ENCODE results near the gene TBC1D10B.
"Not testable (repeated sequence)": the region's sequence is repeated elsewhere in the genome, so short reads cannot be mapped to it uniquely, and the experiment has no call there.

Gene TBC1D10B

DNA sequence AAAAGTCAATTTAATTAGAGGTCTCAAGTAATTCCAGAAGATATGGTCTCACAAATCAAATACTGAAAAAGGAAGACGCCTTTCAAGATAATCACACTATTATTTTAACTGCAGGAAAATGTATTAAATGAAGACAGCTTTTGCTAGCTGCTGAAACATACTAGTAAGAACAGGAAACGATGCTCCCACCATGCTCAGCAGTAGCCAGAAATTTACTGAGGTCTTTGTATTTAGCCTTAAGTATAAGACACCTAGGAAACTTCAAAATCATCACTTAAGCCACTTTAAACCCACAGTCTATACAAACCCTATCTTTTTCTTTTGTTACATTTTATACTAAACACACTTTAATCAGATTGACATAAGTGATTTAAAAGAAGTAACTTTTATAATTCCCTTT lies 51.6 kb downstream of the TBC1D10B start:
- not testable (repeated sequence) for DNase-seq

DNA sequence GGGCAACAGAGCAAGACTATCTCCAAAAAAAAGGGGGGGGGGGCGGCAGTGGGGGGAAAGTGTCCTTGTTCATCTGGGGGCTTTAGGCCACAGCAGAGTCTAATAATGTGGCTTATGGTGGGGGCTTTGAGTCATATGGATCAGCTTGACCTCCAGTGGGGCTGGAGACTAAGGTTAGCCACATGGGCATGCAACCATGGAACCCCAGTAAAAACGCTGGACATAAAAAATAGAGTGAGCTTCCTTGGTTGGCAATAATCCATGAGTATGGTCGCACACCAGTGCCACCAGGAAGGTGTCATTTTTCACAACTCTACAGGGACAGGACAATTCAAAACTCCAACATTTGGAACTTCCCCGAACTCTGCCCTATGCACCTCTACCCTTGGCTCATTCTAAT lies 59.4 kb downstream of the TBC1D10B start:
- DNase-seq: not testable (repeated sequence)

DNA sequence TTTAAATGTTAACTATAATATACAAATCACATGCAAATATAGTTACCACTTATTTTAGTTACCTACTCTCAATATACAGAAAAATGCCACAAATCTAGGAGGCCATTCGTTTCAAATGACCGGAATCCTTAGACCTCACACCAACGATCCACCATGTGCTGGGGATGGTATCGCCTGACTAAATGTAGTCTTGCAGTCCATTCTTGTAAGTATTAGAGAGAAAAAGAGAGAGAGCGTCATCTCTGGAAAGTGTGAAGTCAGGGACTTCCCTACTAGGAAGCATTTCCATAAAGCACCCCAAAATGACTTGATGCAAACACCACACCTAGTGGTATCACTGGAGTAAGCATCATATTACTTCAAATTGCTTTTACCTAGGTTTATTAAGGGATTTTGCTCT lies 61.0 kb downstream of the TBC1D10B start:
- DNase-seq: not testable (repeated sequence)
